Effector memory CD8-positive, alpha-beta T cell (primary cell): ENCODE results near the gene SEMA3A.

Experiments
- ATAC-seq: fragments of 150-1000 bp; cut with Tn5 transposase; replicated peaks from 2 replicates; pipeline ENCODE4 v1.10.0; 2021; ENCODE audit warnings: mild to moderate bottlenecking, moderate library complexity
- DNase-seq, 3 experiments: peaks; one replicate each; pipeline ENCODE4 v3.0.0; 2021
- H3K27ac Mint-ChIP-seq, 2 donors: one replicate each; pipeline ENCODE4 v1.8.0; 2022; ENCODE audit warnings: mild to moderate bottlenecking in 2 of 2, mixed read lengths in 2 of 2, moderate library complexity in 2 of 2
- H3K27me3 Mint-ChIP-seq, 2 donors: one replicate each; pipeline ENCODE4 v1.8.0; 2022; ENCODE audit warnings: mixed read lengths in 2 of 2
- H3K36me3 Mint-ChIP-seq: one replicate; pipeline ENCODE4 v1.8.0; 2022; ENCODE audit warnings: mild to moderate bottlenecking, moderate library complexity, mixed read lengths; ENCODE audit not compliant: insufficient read depth
- H3K4me1 Mint-ChIP-seq, 2 donors: one replicate each; pipeline ENCODE4 v1.8.0; 2022; ENCODE audit warnings: low read depth in 2 of 2, mixed read lengths in 2 of 2
- H3K4me3 Mint-ChIP-seq, 2 donors: one replicate each; pipeline ENCODE4 v1.8.0; 2022; ENCODE audit warnings: mild to moderate bottlenecking in 2 of 2, mixed read lengths in 2 of 2, moderate library complexity in 2 of 2
- H3K9me3 Mint-ChIP-seq, 2 donors: one replicate each; pipeline ENCODE4 v1.8.0; 2022; ENCODE audit warnings: mixed read lengths in 2 of 2

SEMA3A gene

DNA sequence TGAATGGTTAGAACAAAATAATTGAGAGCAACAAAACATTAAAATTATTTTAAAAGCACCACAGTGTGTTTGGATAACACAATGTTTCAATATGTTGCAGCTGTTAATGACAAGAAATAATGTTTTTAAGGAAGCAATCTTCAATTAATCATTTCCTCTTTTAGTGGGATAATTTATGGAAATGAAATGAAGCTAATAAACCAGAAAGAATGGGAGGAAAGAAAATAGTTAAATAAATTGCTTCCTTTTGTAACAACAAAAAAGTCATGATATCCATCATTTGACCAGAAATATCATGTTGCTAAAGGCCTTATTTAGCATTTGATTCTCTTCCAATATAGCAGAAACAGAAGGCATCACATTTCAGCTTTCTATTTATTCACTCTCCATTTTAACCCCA, 224.5 kb downstream of the SEMA3A start:
- DNase-seq (no peak), ATAC-seq (no peak)
- Mint-ChIP-seq H3K9me3 (no peaks in the 10 kb centered on the region), H3K27ac (no peak overlapping the region), H3K36me3 (no peaks in the 10 kb centered on the region), H3K4me1 (no peaks in the 10 kb centered on the region), H3K4me3 (no peak overlapping the region), H3K27me3 (no peaks in the 10 kb centered on the region)

DNA sequence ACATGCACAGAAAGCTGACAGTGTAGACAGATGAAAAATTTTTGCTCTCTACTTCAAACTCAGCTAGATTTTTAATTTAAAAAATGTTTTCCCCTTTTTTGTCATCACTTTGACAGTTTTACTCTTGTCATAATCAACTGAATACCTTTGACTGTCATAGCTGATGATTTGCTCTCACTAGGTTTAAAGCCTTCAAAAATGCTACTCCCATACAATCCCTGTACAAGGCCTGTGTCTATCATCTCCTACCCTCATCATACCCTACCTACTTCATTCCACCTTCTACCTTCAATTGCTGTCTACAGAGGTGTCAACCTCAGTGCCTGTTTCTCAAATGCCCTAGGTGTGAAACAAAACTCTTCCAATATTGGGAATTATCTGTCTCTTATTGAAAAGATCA, 230.3 kb downstream of the SEMA3A start:
- Mint-ChIP-seq H3K4me3 (no peak overlapping the region), H3K27me3 (no peaks in the 10 kb centered on the region), H3K36me3 (no peaks in the 10 kb centered on the region), H3K9me3 (peaks cover 0 to 3% of the 10 kb centered on the region in 2 donors), H3K27ac (no peak overlapping the region), H3K4me1 (no peaks in the 10 kb centered on the region)
- ATAC-seq, result no peak
- no peak for DNase-seq

DNA sequence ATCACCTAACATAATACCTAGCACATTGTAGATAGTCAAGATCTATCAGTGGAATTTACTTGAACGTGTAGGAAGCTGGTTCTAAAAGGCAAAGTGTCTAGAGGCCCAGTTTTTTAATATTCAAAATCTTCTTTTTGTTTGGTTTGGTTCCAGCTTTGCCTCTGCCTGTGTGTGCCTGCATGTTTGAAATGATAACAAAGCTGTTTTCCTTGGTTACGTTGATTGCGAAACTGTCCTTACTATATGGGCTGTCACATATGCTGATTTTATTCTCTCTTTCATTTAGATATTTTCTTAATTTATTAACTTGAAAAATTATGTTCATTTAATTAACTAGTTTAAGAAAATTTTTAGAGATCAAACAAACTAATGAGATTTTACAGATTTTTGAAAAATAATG, 237.3 kb downstream of the SEMA3A start:
- ATAC-seq (no peak), DNase-seq (no peak)
- H3K27me3 Mint-ChIP-seq, result no peaks in the 10 kb centered on the region
- H3K4me1 Mint-ChIP-seq, result no peaks in the 10 kb centered on the region
- no peak overlapping the region for H3K4me3 Mint-ChIP-seq
- H3K9me3 Mint-ChIP-seq, result peaks cover 6 to 15% of the 10 kb centered on the region in 2 donors
- H3K27ac Mint-ChIP-seq, result no peak overlapping the region
- no peaks in the 10 kb centered on the region for H3K36me3 Mint-ChIP-seq

DNA sequence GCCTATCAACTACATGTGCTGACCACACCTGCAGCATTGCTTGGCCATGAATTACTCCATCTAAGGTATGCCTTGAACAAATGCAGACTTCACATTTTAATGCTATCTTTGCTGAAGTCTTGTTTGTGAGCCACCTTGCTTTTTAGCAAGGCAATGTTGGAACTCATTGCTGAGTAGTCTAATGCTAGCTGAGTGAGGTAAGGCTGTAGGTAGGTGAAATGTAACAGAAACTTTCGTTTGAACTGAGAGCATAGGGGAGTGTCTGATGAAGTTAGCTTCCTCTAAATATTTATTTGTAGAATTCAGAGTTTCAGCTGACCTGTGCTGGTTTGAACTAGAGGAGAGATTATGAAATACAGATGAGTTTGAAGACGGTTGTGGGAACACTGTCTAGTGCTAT, 238.5 kb downstream of the SEMA3A start:
- ATAC-seq (no peak), DNase-seq (no peak)
- Mint-ChIP-seq H3K9me3 (peaks cover 6 to 15% of the 10 kb centered on the region in 2 donors), H3K4me3 (no peak overlapping the region), H3K27ac (no peak overlapping the region), H3K4me1 (no peaks in the 10 kb centered on the region), H3K27me3 (no peaks in the 10 kb centered on the region), H3K36me3 (no peaks in the 10 kb centered on the region)

DNA sequence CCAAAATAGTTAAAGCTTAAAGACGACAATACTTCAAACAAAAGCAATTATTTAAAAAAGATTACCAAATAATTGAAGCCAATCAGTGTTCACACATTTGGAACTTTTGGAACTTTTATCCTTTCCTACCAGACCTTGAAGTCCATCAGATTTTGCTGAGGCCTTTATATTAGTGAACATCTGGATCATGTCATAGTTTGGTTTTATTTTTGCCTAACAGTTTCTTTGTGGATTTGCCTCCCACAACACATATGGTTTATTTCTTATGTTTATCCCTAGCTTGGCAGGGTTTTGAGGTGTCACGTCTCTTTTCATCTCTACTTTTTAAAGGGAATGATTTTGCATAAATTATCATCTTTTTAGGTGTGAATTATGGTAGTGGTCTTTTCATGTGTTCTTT, 242.4 kb downstream of the SEMA3A start:
- Mint-ChIP-seq H3K4me1 (no peaks in the 10 kb centered on the region), H3K4me3 (no peak overlapping the region), H3K9me3 (peaks cover 8 to 15% of the 10 kb centered on the region in 2 donors), H3K27ac (no peak overlapping the region), H3K36me3 (no peaks in the 10 kb centered on the region), H3K27me3 (no peaks in the 10 kb centered on the region)
- ATAC-seq (no peak), DNase-seq (no peak)

DNA sequence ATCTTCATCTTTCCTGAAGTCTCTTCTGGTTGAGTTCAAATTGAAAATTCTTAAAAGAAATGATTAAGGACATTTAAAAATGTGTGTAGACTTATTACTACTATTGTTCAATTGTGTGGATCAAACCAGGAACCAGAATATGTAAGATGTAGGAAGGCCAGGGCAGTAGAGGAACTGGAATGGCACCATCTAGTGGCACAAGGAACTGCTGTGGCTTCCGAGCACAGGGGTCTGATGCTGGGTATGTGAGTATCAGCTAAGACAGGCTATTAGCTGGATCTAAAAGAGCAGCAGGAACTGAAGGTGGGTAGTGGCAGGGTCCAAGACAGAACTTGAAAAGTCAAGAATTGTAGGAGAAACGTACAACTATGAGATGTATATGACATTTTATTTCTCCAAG, 247.3 kb downstream of the SEMA3A start:
- ATAC-seq (no peak), DNase-seq (no peak)
- H3K27ac Mint-ChIP-seq, result no peak overlapping the region
- H3K36me3 Mint-ChIP-seq, result no peaks in the 10 kb centered on the region
- peaks cover 0 to 1% of the 10 kb centered on the region in 2 donors for H3K9me3 Mint-ChIP-seq
- no peaks in the 10 kb centered on the region for H3K27me3 Mint-ChIP-seq
- no peaks in the 10 kb centered on the region for H3K4me1 Mint-ChIP-seq
- H3K4me3 Mint-ChIP-seq, result no peak overlapping the region

DNA sequence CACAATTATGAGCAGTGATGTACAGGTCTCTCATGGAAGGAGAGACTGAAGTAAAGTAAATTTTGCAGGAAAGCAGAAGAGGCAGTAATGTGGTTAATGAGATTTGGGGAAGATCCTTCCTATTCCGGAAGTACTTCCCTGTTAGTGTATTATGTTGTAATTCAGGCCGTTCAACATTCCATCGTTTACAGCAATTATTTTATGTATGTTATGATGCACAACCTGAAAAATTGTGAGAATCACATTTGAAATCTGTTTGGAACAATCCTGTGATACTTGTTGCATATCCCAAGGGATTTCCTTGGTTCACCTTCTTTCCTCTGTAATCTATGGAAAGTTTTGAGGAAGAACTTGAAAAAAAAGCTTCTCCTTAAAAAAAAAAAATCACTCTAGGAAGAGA, 247.8 kb downstream of the SEMA3A start:
- no peak for DNase-seq
- ATAC-seq, result no peak
- H3K4me3 Mint-ChIP-seq, result no peak overlapping the region
- peaks cover 0 to 1% of the 10 kb centered on the region in 2 donors for H3K9me3 Mint-ChIP-seq
- no peaks in the 10 kb centered on the region for H3K36me3 Mint-ChIP-seq
- no peaks in the 10 kb centered on the region for H3K27me3 Mint-ChIP-seq
- H3K4me1 Mint-ChIP-seq, result no peaks in the 10 kb centered on the region
- H3K27ac Mint-ChIP-seq, result no peak overlapping the region

DNA sequence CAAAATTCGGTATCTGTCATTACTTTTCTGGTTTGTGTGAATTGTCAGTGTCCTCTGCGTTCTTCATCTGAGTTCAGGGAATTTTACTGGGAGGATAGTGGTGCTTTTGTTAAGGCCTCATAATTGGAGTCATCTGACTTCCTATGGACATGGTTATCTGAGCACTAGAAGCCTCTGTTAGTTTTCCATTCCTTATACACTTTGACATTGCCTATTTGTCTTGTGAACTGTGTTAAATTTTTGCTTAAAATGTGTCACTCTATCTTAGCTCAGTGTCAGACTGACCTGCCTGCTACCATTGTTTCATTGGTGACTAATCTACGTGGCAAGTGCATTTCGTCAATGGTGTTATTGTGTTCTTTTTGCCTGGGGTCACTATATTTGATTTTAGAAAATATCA, 253.3 kb downstream of the SEMA3A start:
- DNase-seq (no peak), ATAC-seq (no peak)
- Mint-ChIP-seq H3K27ac (no peak overlapping the region), H3K27me3 (no peaks in the 10 kb centered on the region), H3K4me3 (no peak overlapping the region), H3K9me3 (no peaks in the 10 kb centered on the region), H3K36me3 (no peaks in the 10 kb centered on the region), H3K4me1 (no peaks in the 10 kb centered on the region)

GRCh38 chr7:83937930-83938329, 256.7 kb downstream of the SEMA3A start:
- no peaks in the 10 kb centered on the region for H3K4me1 Mint-ChIP-seq
- H3K9me3 Mint-ChIP-seq, result peaks cover 1 to 5% of the 10 kb centered on the region in 2 donors
- DNase-seq, result no peak
- H3K27me3 Mint-ChIP-seq, result no peaks in the 10 kb centered on the region
- no peak for ATAC-seq
- H3K4me3 Mint-ChIP-seq, result no peak overlapping the region
- H3K36me3 Mint-ChIP-seq, result no peaks in the 10 kb centered on the region
- no peak overlapping the region for H3K27ac Mint-ChIP-seq

- H3K27me3 Mint-ChIP-seq, result no peaks in the 10 kb centered on the region
- DNase-seq (no peak), ATAC-seq (no peak)
- no peak overlapping the region for H3K4me3 Mint-ChIP-seq
- H3K9me3 Mint-ChIP-seq, result peaks cover 3 to 10% of the 10 kb centered on the region in 2 donors
- no peaks in the 10 kb centered on the region for H3K4me1 Mint-ChIP-seq
- no peaks in the 10 kb centered on the region for H3K36me3 Mint-ChIP-seq
- no peak overlapping the region for H3K27ac Mint-ChIP-seq
These were observed 258.4 kb downstream of the SEMA3A start for GRCh38 chr7:83936056-83936708.

DNA sequence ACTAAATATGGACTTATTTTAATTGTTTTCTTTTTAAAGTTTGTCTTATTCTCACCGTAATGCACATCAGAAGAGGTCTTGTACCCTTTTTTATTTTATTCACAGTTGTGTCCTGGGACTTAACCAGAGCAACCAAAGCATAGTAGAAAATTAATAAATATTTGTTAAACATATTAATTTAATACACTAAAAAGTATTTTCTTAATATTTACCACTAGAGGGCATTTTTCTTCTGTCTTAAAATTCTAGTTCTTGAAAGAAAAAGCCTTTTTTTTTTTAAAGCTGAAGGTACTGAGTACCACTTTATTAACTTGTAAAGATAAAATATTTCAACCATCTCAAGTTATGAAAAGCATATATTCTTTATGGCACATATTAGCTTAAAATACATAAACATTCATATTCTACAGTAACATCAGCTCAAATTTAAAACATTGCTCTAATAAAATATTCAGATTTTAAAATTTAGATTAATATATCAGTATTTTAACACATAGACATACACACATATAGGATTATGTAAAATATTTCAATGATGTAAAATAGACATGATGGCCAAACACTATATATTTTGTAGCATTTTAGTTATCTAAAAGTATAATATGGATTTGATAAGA, 260.4 kb downstream of the SEMA3A start:
- ATAC-seq (no peak), DNase-seq (no peak)
- no peaks in the 10 kb centered on the region for H3K4me1 Mint-ChIP-seq
- no peak overlapping the region for H3K27ac Mint-ChIP-seq
- H3K4me3 Mint-ChIP-seq, result no peak overlapping the region
- H3K36me3 Mint-ChIP-seq, result no peaks in the 10 kb centered on the region
- peaks cover 3 to 13% of the 10 kb centered on the region in 2 donors for H3K9me3 Mint-ChIP-seq
- no peaks in the 10 kb centered on the region for H3K27me3 Mint-ChIP-seq

DNA sequence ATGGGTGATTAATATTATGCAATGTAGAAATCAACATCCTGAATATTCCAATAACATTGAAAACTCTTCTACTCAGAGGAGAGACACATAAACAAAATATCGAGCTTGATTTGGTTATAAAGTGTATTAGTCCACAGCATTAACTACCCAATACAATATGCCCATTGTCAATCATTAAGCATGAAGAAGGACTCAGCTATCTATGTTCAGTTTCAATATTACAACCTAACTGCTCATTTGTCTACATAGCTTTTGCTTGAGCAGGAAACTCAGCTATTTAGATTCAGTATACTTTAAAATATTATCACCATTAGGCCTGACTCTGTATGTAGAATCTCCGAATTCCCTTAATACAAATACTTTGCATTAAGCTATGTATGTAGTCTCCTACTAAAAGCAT, 262.6 kb downstream of the SEMA3A start:
- ATAC-seq, result no peak
- Mint-ChIP-seq H3K27ac (no peak overlapping the region), H3K4me1 (no peaks in the 10 kb centered on the region), H3K4me3 (no peak overlapping the region), H3K27me3 (no peaks in the 10 kb centered on the region), H3K36me3 (no peaks in the 10 kb centered on the region), H3K9me3 (peaks cover 3 to 13% of the 10 kb centered on the region in 2 donors)
- no peak for DNase-seq

DNA sequence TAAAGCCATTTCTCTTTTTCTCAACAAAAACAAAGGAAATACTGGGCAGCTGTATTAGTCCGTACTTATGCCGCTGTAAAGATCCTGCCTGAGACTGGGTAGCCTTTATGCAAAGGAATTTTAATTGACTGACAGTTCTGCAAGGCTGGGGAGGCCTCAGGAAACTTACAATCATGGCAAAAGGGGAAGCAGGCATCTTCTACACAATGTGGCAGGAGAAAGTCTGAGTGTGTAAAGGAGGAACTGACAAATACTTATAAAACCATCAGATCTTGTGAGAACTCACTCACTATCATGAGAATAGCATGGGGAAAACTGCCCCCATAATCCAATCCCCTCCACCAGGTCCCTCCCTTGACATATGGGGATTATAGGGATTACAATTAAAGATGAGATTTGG, 264.3 kb downstream of the SEMA3A start:
- H3K36me3 Mint-ChIP-seq, result no peaks in the 10 kb centered on the region
- no peak overlapping the region for H3K4me3 Mint-ChIP-seq
- peaks cover 2 to 13% of the 10 kb centered on the region in 2 donors for H3K9me3 Mint-ChIP-seq
- no peaks in the 10 kb centered on the region for H3K27me3 Mint-ChIP-seq
- DNase-seq (no peak), ATAC-seq (no peak)
- no peak overlapping the region for H3K27ac Mint-ChIP-seq
- no peaks in the 10 kb centered on the region for H3K4me1 Mint-ChIP-seq

GRCh38 chr7:83925860-83926259, 268.7 kb downstream of the SEMA3A start:
- H3K4me1 Mint-ChIP-seq, result no peaks in the 10 kb centered on the region
- H3K36me3 Mint-ChIP-seq, result no peaks in the 10 kb centered on the region
- H3K27me3 Mint-ChIP-seq, result no peaks in the 10 kb centered on the region
- ATAC-seq (no peak), DNase-seq (no peak)
- H3K4me3 Mint-ChIP-seq, result no peak overlapping the region
- peaks cover 0 to 2% of the 10 kb centered on the region in 2 donors for H3K9me3 Mint-ChIP-seq
- H3K27ac Mint-ChIP-seq, result no peak overlapping the region
